Measurements from ENCODE around the gene AATK. TPM values are rescaled to one million over a fixed set of nuclear protein-coding genes. Genes with fewer than 3 reads are reported as not detected.

Gene AATK
- total and polyA plus RNA-seq, 2 of the 13 experiments (the other 11 are each of a cell fraction or from before 2014, with no cell fraction given), result 2.9 to 8.4 TPM

GRCh38 chr17:81132770-81133723 lies 33.0 kb downstream of the AATK start (continued):
- TF ChIP-seq THAP7 (CRISPR knock-in tag; IDR thresholded peaks at IDR 0.05) (no peak), HHEX (CRISPR knock-in tag; IDR thresholded peaks at IDR 0.05) (no peak), HDAC2 (CRISPR knock-in tag; IDR thresholded peaks at IDR 0.05) (no peak; the same call in 1 of the 2 replicates), ZBTB34 (CRISPR knock-in tag; IDR thresholded peaks at IDR 0.05) (peak; percentile 66; the same call in 1 of the 2 replicates), ZFP91 (CRISPR knock-in tag; IDR thresholded peaks at IDR 0.05; ENCODE audit: borderline replicate concordance) (peak; percentile 57), PAXIP1 (CRISPR knock-in tag; conservative IDR thresholded peaks at IDR 0.05) (peak; percentile 72), EP300 (IDR thresholded peaks at IDR 0.05; ENCODE audit: low read depth in 2 of 2, low read length in 2 of 2) (0 out of 4 replicates have a peak, but pooled peaks of 1 of the 2 experiments have one; percentile 15), EP300 (CRISPR knock-in tag; IDR thresholded peaks at IDR 0.05; ENCODE audit: borderline replicate concordance) (no peak), ZNF331 (CRISPR knock-in tag; IDR thresholded peaks at IDR 0.05) (no peak), XRCC5 (optimal IDR thresholded peaks at IDR 0.05; ENCODE audit: low read length) (peak; percentile 21), ATF4 (CRISPR knock-in tag; IDR thresholded peaks at IDR 0.05) (no peak), SOX6 (IDR thresholded peaks at IDR 0.05) (no peak), SOX6 (CRISPR knock-in tag; IDR thresholded peaks at IDR 0.05) (peak; percentile 8; the same call in 1 of the 2 replicates), PLSCR1 (CRISPR knock-in tag; IDR thresholded peaks at IDR 0.05; ENCODE audit: borderline replicate concordance) (no peak), TGIF2 (CRISPR knock-in tag; IDR thresholded peaks at IDR 0.05) (no peak), CBX1 (IDR thresholded peaks at IDR 0.05; ENCODE audit: low read depth) (no peak), PHF21A (CRISPR knock-in tag; IDR thresholded peaks at IDR 0.05) (peak; percentile 71; the same call in 1 of the 2 replicates)

Measured in HepG2 (cell line).